GM18517 (cell line): ENCODE data around the gene DPP9.
"Not testable (repeated sequence)": the region's sequence is repeated elsewhere in the genome, so short reads cannot be mapped to it uniquely, and the experiment has no call there.

Experiments used
- ATAC-seq: cut with Tn5 transposase; IDR thresholded peaks from one replicate; pipeline ENCODE4 v1.9.1; 2021; ENCODE audit warnings: mild to moderate bottlenecking, moderate library complexity; ENCODE audit not compliant: unreplicated experiment

DPP9 gene

GRCh38 chr19:4742723-4743646 is 19.3 kb upstream of the DPP9 start:
- no peak for ATAC-seq

- ATAC-seq, result no peak
These were observed 16.4 kb upstream of the DPP9 start for GRCh38 chr19:4740092-4740491.

GRCh38 chr19:4738734-4739133 is 15.1 kb upstream of the DPP9 start:
- no peak for ATAC-seq

- no peak for ATAC-seq
These were observed 14.4 kb upstream of the DPP9 start for GRCh38 chr19:4737955-4738600.

- no peak for ATAC-seq
These were observed 10.2 kb upstream of the DPP9 start for GRCh38 chr19:4733755-4734345.

- ATAC-seq, result no peak
These were observed 9.1 kb upstream of the DPP9 start for GRCh38 chr19:4732680-4733114.

GRCh38 chr19:4730740-4731171 is 7.1 kb upstream of the DPP9 start:
- ATAC-seq, result no peak

- no peak for ATAC-seq
These were observed 5.2 kb upstream of the DPP9 start for GRCh38 chr19:4728871-4729270.

GRCh38 chr19:4722671-4723594 is 709 bp downstream of the DPP9 start:
- no peak for ATAC-seq

- ATAC-seq, result no peak
These were observed 2.4 kb downstream of the DPP9 start for GRCh38 chr19:4721196-4721595.

- no peak for ATAC-seq
These were observed 3.5 kb downstream of the DPP9 start for GRCh38 chr19:4720037-4720700.

GRCh38 chr19:4719499-4719866 is 4.2 kb downstream of the DPP9 start:
- ATAC-seq, result no peak

GRCh38 chr19:4717966-4718701 is 5.5 kb downstream of the DPP9 start:
- no peak for ATAC-seq

- ATAC-seq, result no peak
These were observed 6.3 kb downstream of the DPP9 start for GRCh38 chr19:4717191-4717965.

- ATAC-seq, result no peak
These were observed 8.0 kb downstream of the DPP9 start for GRCh38 chr19:4715529-4716221.

- ATAC-seq, result not testable (repeated sequence)
These were observed 8.5 kb downstream of the DPP9 start for GRCh38 chr19:4715178-4715528.

- ATAC-seq, result no peak
These were observed 9.6 kb downstream of the DPP9 start for GRCh38 chr19:4714016-4714415.

- no peak for ATAC-seq
These were observed 10.2 kb downstream of the DPP9 start for GRCh38 chr19:4713384-4713951.
